NCI-H146 treated with DMSO at 0.1 percent for 48 hours (cell line): ENCODE data around the gene IL1F10.
"Not testable (repeated sequence)": the region's sequence is repeated elsewhere in the genome, so short reads cannot be mapped to it uniquely, and the experiment has no call there.

ENCODE experiments used
- DNase-seq: peaks from one replicate; lab custom pipeline; 2025; ENCODE audit not compliant: unreplicated experiment; lab: John Stamatoyannopoulos, UW

Gene IL1F10

DNA sequence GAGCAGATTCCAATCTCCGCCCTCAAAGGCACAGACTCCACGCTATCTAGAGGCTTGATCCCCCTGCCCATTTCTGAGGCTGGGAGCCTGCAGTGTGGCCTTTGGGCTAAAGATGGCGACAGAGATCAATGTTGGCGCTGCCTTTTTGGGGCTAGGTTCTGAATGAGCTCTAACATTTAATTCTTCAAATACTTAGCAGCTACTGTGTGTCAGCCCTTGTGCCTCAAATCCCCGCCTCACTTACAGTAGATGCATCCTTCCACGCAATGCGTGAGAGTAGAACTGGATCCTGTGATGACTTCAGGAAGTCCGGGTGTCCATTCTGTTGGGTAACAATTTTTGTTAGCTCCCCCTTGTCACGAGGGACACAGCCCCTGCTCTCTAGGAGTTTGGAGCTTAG lies 12.4 kb downstream of the IL1F10 start:
- DNase-seq = no peak

DNA sequence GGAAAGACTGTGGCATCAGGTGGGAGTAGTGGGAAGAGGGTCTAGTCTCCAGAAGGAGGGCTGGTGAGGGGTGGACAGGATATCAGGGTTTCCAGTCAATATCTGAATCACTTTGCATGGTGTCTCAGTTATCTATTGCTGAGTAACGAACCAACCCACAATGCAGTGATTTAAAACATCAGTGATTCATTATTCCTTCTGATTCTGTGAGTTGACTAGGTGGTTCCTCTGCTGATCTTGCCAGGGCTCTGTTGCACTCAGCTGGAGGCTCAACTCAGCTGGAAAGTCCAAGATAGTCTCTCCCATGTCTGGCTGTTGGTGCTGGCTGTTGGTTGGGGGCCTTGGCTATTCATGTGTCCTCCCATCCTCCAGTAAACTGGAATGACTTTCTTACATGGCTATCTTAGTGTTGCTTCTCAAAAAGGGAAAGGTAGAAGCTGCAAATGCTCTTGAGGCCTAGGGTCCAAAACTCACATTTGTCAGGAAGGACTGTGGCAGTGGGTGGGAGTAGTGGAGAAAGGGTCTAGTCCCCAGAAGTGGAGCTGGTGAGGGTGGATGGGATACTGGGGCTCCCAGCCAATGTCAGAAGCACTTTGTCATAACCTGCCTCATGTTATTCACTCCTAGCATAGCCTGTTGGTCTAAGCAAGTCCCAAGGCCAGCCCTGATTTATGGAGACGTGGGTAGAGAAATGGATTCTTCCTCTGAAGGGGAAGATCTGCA lies 13.9 kb downstream of the IL1F10 start:
- DNase-seq = no peak

DNA sequence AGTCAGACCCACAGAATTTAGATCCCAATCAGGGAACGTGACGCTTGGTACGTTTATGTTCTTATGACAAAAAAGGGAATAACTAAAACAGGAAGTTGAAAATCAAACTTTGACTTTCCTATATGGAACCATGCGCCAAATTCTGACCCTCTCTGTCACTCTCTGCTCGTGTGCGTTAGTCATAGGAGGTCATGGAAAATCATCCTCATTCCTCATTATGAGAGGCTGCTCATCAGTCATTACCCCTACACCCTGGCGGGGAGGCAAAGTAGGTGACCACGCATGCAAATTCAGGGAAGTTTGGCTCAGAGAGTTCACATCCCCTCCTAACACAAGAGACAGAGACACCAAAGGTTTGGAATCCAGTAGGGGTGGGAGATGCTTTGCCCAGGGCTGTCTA lies 15.5 kb downstream of the IL1F10 start:
- no peak for DNase-seq

GRCh38 chr2:113084249-113085000 lies 16.7 kb downstream of the IL1F10 start:
- no peak for DNase-seq

DNA sequence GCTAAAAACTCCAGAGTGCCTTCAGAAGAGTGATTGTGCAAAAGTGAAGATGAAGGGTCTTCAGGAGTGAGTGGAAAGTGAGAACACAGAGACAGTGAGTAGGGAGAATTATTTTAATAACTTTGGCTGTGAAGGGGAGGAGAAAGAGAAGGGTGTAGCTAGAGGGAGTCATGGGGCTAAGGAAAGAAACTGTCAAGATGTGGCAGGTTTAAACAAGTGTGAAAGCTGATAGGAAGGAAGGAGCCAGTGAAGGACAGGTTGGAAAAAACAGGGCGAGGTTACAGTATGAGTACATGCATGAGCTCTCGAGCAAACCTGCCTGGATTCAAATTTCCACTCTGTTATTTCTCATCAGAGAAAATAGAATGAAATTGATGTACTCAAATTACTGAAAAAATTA lies 17.8 kb downstream of the IL1F10 start:
- no peak for DNase-seq

GRCh38 chr2:113088213-113088992 lies 20.6 kb downstream of the IL1F10 start:
- no peak for DNase-seq

- DNase-seq = no peak
These were observed 22.1 kb downstream of the IL1F10 start for GRCh38 chr2:113089916-113090315.

- DNase-seq = no peak
These were observed 23.6 kb downstream of the IL1F10 start for GRCh38 chr2:113091231-113091896.

- no peak for DNase-seq
These were observed 25.3 kb downstream of the IL1F10 start for GRCh38 chr2:113092864-113093612.

DNA sequence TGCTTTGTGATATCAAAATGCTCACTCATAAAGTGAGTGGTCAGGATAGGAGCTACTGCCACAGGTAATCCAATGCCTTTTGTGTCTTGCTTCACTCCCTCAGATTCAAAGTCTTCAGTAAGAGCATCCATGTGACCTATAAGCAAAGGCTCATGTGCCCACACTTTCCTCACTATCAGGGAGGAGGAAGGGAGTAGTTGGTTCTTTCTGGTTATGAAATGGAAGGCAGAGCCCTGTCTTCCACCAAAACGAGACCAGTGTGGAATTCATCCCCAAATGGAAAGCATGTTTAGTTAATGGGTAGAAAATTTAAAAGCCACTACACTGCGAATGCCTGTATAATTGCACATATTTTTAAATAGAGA lies 25.8 kb downstream of the IL1F10 start:
- DNase-seq = no peak

GRCh38 chr2:113096306-113096705 lies 28.5 kb downstream of the IL1F10 start:
- DNase-seq = not testable (repeated sequence)

DNA sequence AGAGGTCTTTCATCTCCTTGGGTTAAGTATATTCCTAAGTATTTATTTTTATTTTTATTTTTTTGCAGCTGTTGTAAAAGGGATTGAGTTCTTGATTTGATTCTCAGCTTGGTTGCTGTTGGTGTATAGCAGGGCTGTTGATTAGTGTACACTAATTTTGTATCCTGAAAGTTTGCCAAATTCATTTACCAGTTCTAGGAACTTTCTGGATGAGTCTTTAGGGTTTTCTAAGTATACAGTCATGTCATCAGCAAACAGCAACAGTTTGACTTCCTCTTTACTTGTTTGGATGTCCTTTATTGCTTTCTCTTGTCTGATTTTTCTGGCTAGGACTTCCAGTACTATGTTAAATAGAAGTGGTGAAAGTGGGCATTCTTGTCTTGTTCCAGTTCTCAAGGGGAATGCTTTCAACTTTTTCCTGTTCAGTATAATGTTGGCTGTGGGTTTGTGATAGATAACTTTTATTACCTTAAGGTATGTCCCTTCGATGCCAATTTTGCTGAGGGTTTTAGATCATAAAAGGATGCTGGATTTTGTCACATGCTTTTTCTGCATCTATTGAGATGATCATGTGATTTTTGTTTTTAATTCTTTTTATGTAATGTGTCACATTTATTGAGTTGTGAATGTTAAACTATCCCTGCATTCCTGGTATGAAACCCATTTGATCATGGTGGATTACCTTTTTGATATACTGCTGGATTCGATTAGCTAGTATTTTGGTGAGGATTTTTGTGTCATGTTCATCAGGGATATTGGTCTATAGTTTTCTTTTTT lies 29.3 kb downstream of the IL1F10 start:
- DNase-seq = not testable (repeated sequence)

GRCh38 chr2:113098041-113098440 lies 30.3 kb downstream of the IL1F10 start:
- DNase-seq = no peak

DNA sequence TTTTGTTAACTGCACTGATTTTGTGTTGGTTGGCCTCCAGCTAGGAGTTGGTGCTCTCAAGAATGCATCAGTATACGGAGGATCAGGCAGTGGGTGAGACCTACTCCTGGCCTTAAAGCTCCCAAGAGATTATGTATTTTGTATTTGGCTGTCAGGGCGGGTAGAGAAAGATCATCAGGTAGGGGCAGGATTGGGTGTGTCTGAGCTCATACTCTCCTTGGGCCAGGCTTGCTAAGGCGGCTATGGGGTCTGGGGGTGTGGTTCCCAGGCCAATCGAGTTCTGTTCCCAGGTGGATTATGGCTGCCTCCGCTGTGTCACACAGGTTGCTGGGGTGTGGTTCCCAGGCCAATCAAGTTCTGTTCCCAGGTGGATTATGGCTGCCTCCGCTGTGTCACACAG lies 30.8 kb downstream of the IL1F10 start:
- DNase-seq = no peak

DNA sequence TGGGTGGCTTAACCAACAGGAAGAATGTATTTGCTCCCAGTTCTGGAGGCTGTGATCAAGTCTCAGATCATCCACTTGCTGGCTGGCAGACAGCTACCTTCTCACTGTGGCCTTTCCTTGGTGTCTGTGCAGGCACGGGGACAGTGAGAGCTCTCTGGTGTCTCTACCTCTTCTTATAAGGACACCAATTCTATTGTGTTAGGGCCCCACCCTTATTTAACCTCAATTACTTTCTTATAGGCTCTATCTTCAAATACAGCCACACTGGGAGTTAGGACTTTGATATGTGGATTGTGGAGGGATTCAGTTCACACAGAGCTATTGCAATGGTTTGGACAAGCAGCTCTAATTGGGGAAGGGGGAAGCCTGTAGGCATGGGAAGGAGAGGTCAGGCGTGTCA lies 34.4 kb downstream of the IL1F10 start:
- DNase-seq = no peak

DNA sequence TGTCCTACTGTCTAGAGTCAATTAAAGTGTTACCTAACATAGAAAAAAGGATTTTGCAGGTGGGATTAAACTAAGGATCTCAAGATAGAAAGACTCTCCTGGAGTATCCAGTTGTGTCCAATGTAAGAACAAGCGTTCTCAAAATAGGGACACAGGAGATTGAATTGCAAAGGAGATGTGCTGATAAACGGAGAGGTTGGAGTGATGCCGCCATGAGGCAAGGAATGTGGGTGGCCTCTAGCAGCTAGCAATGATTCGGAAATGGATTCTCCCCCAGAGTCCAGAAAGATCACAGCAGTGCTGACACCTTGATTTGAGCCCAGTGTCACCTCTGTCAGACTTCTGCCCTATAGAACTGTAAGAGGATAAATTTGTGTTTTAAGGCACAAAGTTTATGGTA lies 35.5 kb downstream of the IL1F10 start:
- no peak for DNase-seq

- no peak for DNase-seq
These were observed 36.4 kb downstream of the IL1F10 start for GRCh38 chr2:113104054-113104611.

DNA sequence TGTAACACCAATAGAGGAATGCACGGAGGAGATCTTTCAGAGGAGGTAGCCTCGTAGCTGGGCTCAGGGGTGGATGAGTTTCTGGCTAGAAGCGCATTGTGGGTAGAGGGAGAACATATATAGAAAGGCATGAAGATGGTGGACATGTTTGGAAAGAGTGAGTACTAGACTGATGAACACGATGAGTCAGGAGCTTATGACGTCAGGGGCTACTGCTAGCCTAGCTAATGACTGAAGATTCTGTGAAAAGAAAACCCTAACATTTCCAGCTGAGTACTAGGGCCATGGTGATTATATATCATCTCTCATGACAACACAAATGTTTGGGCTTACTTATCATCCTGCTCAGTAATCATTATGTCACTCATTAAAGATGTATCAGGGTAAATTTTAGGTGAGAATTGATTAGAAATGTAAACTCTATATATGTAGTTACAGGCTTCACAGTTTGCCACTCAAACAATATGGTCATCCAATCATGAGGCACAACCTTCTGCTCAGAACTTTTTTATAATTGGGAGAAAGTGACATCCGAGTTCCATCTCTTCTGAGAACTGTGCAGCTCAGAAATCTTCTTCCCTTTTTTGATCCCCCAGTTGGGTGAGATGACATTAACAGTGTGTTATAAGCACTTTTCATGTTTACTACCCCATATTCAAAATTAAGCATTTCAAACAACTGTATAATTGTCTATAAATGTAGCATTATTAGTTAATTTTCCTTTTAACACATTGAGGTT lies 37.4 kb downstream of the IL1F10 start:
- no peak for DNase-seq

DNA sequence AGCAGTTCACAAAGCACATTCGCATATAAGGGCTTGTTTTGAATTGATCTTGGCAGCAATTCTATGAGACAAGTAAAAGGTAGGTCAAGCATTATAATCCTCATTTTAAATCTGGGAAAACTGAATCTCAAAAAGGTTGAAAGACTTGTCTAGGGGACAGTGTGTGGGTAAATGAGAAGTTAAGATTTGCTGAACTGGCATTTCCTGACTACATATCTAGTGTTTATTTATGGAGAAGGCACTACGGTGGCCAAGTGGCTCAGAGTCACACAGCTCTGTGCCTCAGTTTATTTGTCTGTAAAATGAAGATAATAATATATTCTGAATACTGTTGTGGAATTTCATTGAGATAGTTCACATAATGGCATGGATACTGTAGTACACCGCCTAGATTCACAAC lies 43.4 kb downstream of the IL1F10 start:
- DNase-seq = no peak
